ENCODE results near the gene CSK. TPM values are rescaled to one million over a fixed set of nuclear protein-coding genes. Genes with fewer than 3 reads are reported as not detected.

The CSK gene
- total and polyA plus RNA-seq, 2 of the 8 experiments (the other 6 are each of a cell fraction or from before 2014, with no cell fraction given): 13.7 to 50.2 TPM

DNA sequence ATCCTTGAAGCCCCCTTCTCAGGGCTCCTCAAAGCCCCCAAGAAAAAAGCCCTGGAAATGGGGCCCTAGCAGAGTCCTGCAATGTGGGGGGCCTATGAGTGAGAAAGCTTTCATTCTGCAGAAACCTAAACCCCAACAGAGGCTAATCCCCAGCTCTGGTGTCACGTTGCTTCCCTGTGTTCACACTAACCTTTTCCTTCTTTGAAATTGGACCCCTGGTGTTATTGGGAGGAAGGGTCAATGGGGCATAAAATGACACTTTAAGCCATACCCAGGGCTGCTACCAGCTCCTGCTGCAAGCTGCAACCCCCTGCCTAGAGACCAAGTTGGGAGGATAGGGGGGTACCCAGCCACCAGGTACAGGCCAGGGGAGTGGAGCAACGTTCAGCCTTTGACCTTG, 31.1 kb upstream of the CSK start (continued):
- TF ChIP-seq, protein P1, sequence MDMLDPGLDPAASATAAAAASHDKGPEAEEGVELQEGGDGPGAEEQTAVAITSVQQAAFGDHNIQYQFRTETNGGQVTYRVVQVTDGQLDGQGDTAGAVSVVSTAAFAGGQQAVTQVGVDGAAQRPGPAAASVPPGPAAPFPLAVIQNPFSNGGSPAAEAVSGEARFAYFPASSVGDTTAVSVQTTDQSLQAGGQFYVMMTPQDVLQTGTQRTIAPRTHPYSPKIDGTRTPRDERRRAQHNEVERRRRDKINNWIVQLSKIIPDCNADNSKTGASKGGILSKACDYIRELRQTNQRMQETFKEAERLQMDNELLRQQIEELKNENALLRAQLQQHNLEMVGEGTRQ (IDR thresholded peaks at IDR 0.05; ENCODE audit: low read length): no peak
- TF ChIP-seq YY1 (IDR thresholded peaks at IDR 0.05; ENCODE audit: low read depth, low read length): no peak
- no peak for TF ChIP-seq POLR2AphosphoS5 (IDR thresholded peaks at IDR 0.05; ENCODE audit: low read depth, low read length)
- TF ChIP-seq NRF1 (IDR thresholded peaks at IDR 0.05; ENCODE audit: low read depth, low read length): no peak
